ENCODE measurements around the gene BTG4. TPM values are rescaled to one million over a fixed set of nuclear protein-coding genes. Genes with fewer than 3 reads are reported as not detected.

BTG4 gene
- total RNA-seq, 2 experiments from 2014 or later: not detected

- POLR2A ChIA-PET: no interaction called here
- CTCF ChIA-PET: interaction anchor here (0.7 to 2.4 kb wide), 12 partner anchors 11 to 163 kb away, joined by 3 to 20 read pairs (median 4); no protein-coding TSS in a partner anchor
Observed at GRCh38 chr11:111446404-111447111, 65.6 kb downstream of the BTG4 start.

GRCh38 chr11:111445586-111445985, 66.6 kb downstream of the BTG4 start:
- CTCF ChIA-PET: interaction anchor here (0.9 to 2.4 kb wide), 8 partner anchors 10 to 162 kb away, joined by 3 to 20 read pairs (median 6); no protein-coding TSS in a partner anchor
- POLR2A ChIA-PET: no interaction called here

Other genes starting within 250 kb of the BTG4 start
- gene POU2AF3, start 213.8 kb downstream of the BTG4 start, total RNA-seq: not detected
- 1 to 10 TPM; 4.8 to 5.7 TPM for gene POU2AF1, start 133.1 kb downstream of the BTG4 start, total RNA-seq
- gene HOATZ, start 2.4 kb upstream of the BTG4 start, total RNA-seq: not detected
- gene LAYN, start 28.3 kb upstream of the BTG4 start, total RNA-seq: 1 to 10 TPM; 3.1 to 4.7 TPM
- 1 to 10 TPM; 7.0 to 7.6 TPM for gene SIK2, start 90.1 kb upstream of the BTG4 start, total RNA-seq